Measurements from ENCODE around the gene ASCL2.

DNA sequence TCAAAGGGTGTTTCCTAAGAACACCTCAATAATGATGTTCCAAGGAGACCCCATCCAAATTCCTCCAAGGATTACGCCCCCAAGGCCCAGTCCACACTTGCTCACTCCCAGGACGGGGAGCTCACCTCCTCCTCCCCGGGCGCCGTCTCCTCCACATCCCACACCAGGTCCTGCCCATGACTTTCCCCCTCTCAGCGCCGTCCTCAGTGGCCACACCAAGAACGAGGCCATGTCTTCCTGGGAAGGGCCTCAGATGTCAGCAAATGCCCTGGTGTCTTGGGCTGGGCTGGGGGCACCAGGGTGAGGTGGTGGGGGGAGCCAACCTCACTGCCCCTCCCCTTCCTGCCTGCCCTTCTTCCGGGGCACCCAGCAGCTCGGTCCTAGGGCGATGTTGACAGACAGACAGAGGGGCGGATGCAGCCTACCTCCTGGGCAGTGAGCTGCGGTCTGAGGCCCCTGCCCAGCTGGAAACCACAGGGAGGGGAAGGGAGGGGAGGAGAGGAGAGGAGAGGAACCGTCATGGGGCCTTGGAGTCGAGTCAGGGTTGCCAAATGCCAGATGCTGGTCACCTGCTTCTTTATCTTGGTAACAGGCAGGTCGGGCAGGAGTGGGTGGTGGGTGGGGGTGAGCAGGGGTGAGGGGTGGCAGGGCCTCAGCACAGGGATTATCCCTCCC is 31.4 kb upstream of the ASCL2 start, which contains the start of the genes C11orf21 and TSPAN32:
- TF ChIP-seq CTCF (conservative IDR thresholded peaks at IDR 0.05) (no peak), ZFX (IDR thresholded peaks at IDR 0.05) (no peak)
